K562 (cell line): ENCODE measurements around the gene MON2. TPM values are rescaled to one million over a fixed set of nuclear protein-coding genes. Genes with fewer than 3 reads are reported as not detected.

ENCODE experiments used
- ASH1L ChIP-seq: fragments of 450-650 bp; IDR thresholded peaks from 2 replicates; pipeline ENCODE4 v1.6.1; 2018; ENCODE audit warnings: borderline replicate concordance, mild to moderate bottlenecking, low read depth; ENCODE audit not compliant: partially characterized antibody
- E2F3 ChIP-seq: fragments of 250-450 bp; sonication (Bioruptor Pico); IDR thresholded peaks from 2 replicates; pipeline ENCODE4 v1.4.0; 2020; ENCODE audit warnings: mild to moderate bottlenecking
- FUS ChIP-seq: fragments of 200-400 bp; formaldehyde crosslinking; optimal IDR thresholded peaks from 2 replicates; pipeline ENCODE3; 2017; ENCODE audit warnings: low read depth, low read length
- HDAC6 ChIP-seq: IDR thresholded peaks from 2 replicates; pipeline ENCODE4 v1.6.1; 2012; ENCODE audit warnings: low read depth, mild to moderate bottlenecking, control low read depth, inconsistent platforms, low read length, moderate library complexity
- NFE2L1 ChIP-seq: fragments of 450-650 bp; IDR thresholded peaks from 2 replicates; pipeline ENCODE4 v1.6.1; 2016; ENCODE audit warnings: missing genetic modification characterization, low read depth, mild to moderate bottlenecking, missing compliant biosample characterization, moderate library complexity, borderline replicate concordance
- TCF7 ChIP-seq: sonication (generic); IDR thresholded peaks from 2 replicates; pipeline ENCODE4 v1.6.1; 2016; ENCODE audit warnings: antibody characterized with exemption, borderline replicate concordance
- TGIF2 ChIP-seq: sonication (generic); formaldehyde crosslinking; IDR thresholded peaks from 2 replicates; pipeline ENCODE4 v1.8.1; 2022; ENCODE audit warnings: mild to moderate bottlenecking, missing genetic modification reagents, moderate library complexity
- YY1 ChIP-seq, 3 experiments: IDR thresholded peaks; 2 replicates each; pipeline ENCODE4 v1.6.1; 2011; ENCODE audit warnings: low read length in 2 of 3, mild to moderate bottlenecking in 2 of 3, moderate library complexity in 2 of 3, borderline replicate concordance in 1 of 3, control low read depth in 1 of 3, low read depth in 1 of 3; ENCODE audit not compliant: insufficient read depth in 3 of 3, insufficient replicate concordance in 2 of 3, control insufficient read depth in 1 of 3, insufficient read length in 1 of 3; ENCODE audit errors: extremely low read depth in 1 of 3
- ZNF121 ChIP-seq: sonication (generic); formaldehyde crosslinking; conservative IDR thresholded peaks from 2 replicates; pipeline ENCODE4 v1.8.0; 2022; ENCODE audit warnings: missing genetic modification reagents
- ZNF384 ChIP-seq: IDR thresholded peaks from 2 replicates; pipeline ENCODE4 v1.6.1; 2012; ENCODE audit warnings: low read depth, low read length, improper control_type of control experiment
- ZNF586 ChIP-seq: fragments of 450-650 bp; formaldehyde crosslinking; conservative IDR thresholded peaks from 2 replicates; pipeline ENCODE4 v1.4.0; 2020; ENCODE audit warnings: mild to moderate bottlenecking, moderate library complexity
- ZNF785 ChIP-seq: fragments of 250-450 bp; sonication (Bioruptor Pico); IDR thresholded peaks from 2 replicates; pipeline ENCODE4 v1.4.0; 2020; ENCODE audit warnings: mild to moderate bottlenecking
- polyA plus RNA-seq, 8 experiments: library from polyadenylated mRNA; depleted of rRNA in 4 of 8; stranded (reverse) in 5 of 8; unstranded in 3 of 8; fragments of >200 nt; fragmentation: Nextera tagmentation in 2 of 8; fragmentation: Illumina TruSeq in 1 of 8; extraction: Ambion mirVana in 2 of 8; extraction: Trizol in 1 of 8; gene quantifications; 2 replicates each; pipeline versions ENCODE4 v1.2.1 to v1.2.3, GENCODE V29; 2011 to 2014; ENCODE audit warnings: inconsistent platforms in 1 of 8, missing spikeins in 1 of 8
- total RNA-seq, 7 experiments: library from RNA; depleted of rRNA in 6 of 7; stranded (reverse); fragments of >200 nt in 6 of 7; fragmentation: Illumina TruSeq in 2 of 7; extraction: Trizol in 2 of 7; gene quantifications; 2 replicates each; pipeline versions ENCODE4 v1.2.1 to v1.2.3, GENCODE V29; 2011 to 2021; ENCODE audit warnings: low replicate concordance in 1 of 7
- TF ChIP-seq, protein P1 (sequence below): sonication (generic); formaldehyde crosslinking; IDR thresholded peaks from 2 replicates; pipeline ENCODE4 v1.8.1; 2022; ENCODE audit warnings: missing genetic modification reagents
- TF ChIP-seq, protein P2 (sequence below): sonication (generic); formaldehyde crosslinking; IDR thresholded peaks from 2 replicates; pipeline ENCODE4 v1.8.0; 2022; ENCODE audit warnings: mild to moderate bottlenecking, low read depth, missing genetic modification reagents
- TF ChIP-seq, protein P3 (sequence below): sonication (generic); formaldehyde crosslinking; IDR thresholded peaks from 2 replicates; pipeline ENCODE4 v1.8.1; 2023; ENCODE audit warnings: missing genetic modification reagents, mild to moderate bottlenecking, borderline replicate concordance
- TF ChIP-seq, protein P4 (sequence below): fragments of 250-450 bp; sonication (Bioruptor Pico); IDR thresholded peaks from 2 replicates; pipeline ENCODE4 v1.5.0; 2022; ENCODE audit warnings: mild to moderate bottlenecking

Gene MON2
- total and polyA plus RNA-seq, 9 of the 15 experiments (the other 6 are each of a cell fraction or from before 2014, with no cell fraction given), result 3.6 to 31.6 (median 16.8) TPM

DNA sequence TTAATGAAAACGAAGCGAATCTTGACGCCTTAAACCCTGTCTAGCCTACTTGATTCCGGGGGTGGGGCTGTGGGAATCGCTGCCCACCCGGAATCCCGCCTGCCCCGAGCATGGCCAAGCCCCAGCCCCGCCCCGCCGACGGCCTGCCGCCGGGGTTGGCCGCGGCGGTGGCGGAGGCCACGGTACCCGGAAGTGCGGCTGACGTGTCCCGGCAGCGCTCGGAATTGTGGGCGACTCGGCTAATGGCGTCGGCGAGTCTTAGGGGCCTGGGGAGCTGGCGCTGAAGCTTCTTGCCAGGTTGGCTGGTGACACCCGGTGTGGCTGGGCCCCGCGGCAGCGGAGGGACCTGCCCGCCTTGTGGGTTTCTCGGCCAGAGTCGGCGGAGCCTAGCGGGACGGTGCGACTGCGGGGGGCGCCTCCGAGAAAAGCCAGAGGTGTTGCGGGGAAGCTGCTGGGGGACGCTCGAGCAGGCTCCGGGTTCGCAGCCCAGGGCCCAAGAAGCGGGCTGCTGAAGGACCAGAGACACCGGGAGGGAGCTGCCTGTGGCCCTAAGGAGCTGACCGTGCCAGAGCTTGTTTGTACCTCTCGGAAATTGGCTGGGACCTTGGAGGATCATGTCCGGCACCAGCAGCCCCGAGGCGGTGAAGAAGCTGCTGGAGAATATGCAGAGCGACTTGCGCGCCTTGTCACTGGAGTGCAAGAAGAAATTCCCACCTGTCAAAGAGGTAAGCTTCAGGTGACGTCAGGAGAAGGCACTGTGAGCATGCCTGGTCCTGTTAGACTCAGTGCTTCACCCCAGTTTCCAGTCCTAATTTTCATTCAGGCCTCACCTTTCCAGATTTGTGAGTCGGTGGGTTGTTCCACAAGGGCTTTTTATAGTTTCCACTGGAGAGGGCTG is at the start of gene MON2 (continued):
- TF ChIP-seq, protein P1, sequence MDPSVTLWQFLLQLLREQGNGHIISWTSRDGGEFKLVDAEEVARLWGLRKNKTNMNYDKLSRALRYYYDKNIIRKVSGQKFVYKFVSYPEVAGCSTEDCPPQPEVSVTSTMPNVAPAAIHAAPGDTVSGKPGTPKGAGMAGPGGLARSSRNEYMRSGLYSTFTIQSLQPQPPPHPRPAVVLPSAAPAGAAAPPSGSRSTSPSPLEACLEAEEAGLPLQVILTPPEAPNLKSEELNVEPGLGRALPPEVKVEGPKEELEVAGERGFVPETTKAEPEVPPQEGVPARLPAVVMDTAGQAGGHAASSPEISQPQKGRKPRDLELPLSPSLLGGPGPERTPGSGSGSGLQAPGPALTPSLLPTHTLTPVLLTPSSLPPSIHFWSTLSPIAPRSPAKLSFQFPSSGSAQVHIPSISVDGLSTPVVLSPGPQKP (CRISPR knock-in tag), result no peak
- TF ChIP-seq E2F3 (CRISPR knock-in tag) (0 out of 2 replicates have a peak, but pooled peaks have one; percentile 14), FUS (no peak), NFE2L1 (tag) (no peak), ZNF785 (no peak), HDAC6 (no peak), ZNF121 (CRISPR knock-in tag) (no peak), YY1 (IDR thresholded peaks at IDR 0.05; ENCODE audit: borderline replicate concordance in 1 of 3, control insufficient read depth in 1 of 3, extremely low read depth in 1 of 3, insufficient read depth in 3 of 3, insufficient read length in 1 of 3, insufficient replicate concordance in 2 of 3, low read depth in 1 of 3, low read length in 2 of 3) (peak; percentile 65 to 97 (median 92)), ZNF586 (no peak), TGIF2 (CRISPR knock-in tag) (0 out of 2 replicates have a peak, but pooled peaks have one; percentile 27), ASH1L (no peak), TCF7 (peak; percentile 60; the same call in 1 of the 2 replicates), ZNF384 (no peak)
- TF ChIP-seq, protein P2, sequence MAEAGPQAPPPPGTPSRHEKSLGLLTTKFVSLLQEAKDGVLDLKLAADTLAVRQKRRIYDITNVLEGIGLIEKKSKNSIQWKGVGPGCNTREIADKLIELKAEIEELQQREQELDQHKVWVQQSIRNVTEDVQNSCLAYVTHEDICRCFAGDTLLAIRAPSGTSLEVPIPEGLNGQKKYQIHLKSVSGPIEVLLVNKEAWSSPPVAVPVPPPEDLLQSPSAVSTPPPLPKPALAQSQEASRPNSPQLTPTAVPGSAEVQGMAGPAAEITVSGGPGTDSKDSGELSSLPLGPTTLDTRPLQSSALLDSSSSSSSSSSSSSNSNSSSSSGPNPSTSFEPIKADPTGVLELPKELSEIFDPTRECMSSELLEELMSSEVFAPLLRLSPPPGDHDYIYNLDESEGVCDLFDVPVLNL (CRISPR knock-in tag), result no peak
- TF ChIP-seq, protein P3, sequence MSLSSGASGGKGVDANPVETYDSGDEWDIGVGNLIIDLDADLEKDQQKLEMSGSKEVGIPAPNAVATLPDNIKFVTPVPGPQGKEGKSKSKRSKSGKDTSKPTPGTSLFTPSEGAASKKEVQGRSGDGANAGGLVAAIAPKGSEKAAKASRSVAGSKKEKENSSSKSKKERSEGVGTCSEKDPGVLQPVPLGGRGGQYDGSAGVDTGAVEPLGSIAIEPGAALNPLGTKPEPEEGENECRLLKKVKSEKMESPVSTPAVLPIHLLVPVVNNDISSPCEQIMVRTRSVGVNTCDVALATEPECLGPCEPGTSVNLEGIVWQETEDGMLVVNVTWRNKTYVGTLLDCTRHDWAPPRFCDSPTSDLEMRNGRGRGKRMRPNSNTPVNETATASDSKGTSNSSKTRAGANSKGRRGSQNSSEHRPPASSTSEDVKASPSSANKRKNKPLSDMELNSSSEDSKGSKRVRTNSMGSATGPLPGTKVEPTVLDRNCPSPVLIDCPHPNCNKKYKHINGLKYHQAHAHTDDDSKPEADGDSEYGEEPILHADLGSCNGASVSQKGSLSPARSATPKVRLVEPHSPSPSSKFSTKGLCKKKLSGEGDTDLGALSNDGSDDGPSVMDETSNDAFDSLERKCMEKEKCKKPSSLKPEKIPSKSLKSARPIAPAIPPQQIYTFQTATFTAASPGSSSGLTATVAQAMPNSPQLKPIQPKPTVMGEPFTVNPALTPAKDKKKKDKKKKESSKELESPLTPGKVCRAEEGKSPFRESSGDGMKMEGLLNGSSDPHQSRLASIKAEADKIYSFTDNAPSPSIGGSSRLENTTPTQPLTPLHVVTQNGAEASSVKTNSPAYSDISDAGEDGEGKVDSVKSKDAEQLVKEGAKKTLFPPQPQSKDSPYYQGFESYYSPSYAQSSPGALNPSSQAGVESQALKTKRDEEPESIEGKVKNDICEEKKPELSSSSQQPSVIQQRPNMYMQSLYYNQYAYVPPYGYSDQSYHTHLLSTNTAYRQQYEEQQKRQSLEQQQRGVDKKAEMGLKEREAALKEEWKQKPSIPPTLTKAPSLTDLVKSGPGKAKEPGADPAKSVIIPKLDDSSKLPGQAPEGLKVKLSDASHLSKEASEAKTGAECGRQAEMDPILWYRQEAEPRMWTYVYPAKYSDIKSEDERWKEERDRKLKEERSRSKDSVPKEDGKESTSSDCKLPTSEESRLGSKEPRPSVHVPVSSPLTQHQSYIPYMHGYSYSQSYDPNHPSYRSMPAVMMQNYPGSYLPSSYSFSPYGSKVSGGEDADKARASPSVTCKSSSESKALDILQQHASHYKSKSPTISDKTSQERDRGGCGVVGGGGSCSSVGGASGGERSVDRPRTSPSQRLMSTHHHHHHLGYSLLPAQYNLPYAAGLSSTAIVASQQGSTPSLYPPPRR (CRISPR knock-in tag), result no peak
- TF ChIP-seq, protein P4, sequence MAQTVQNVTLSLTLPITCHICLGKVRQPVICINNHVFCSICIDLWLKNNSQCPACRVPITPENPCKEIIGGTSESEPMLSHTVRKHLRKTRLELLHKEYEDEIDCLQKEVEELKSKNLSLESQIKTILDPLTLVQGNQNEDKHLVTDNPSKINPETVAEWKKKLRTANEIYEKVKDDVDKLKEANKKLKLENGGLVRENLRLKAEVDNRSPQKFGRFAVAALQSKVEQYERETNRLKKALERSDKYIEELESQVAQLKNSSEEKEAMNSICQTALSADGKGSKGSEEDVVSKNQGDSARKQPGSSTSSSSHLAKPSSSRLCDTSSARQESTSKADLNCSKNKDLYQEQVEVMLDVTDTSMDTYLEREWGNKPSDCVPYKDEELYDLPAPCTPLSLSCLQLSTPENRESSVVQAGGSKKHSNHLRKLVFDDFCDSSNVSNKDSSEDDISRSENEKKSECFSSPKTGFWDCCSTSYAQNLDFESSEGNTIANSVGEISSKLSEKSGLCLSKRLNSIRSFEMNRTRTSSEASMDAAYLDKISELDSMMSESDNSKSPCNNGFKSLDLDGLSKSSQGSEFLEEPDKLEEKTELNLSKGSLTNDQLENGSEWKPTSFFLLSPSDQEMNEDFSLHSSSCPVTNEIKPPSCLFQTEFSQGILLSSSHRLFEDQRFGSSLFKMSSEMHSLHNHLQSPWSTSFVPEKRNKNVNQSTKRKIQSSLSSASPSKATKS (CRISPR knock-in tag), result no peak
